Subcutaneous adipose tissue (tissue), 4 donors: Measurements from ENCODE around the gene RGS7BP. TPM values are rescaled to one million over a fixed set of nuclear protein-coding genes. Genes with fewer than 3 reads are reported as not detected.

Experiments used
- CTCF ChIP-seq: fragments of 450-650 bp; IDR thresholded peaks from one replicate; pipeline ENCODE4 v1.5.1; 2016; ENCODE audit warnings: low read depth, mild to moderate bottlenecking, control low read depth, antibody characterized with exemption, moderate library complexity
- total RNA-seq, 4 donors: library from RNA; depleted of rRNA; stranded (reverse); fragments of >200 nt; gene quantifications; one replicate each; pipeline ENCODE4 v1.1.0, GENCODE V29; 2016

Gene RGS7BP
- total RNA-seq, 4 donors from 2014 or later: 0.33 to 2.6 (median 0.45) TPM

DNA sequence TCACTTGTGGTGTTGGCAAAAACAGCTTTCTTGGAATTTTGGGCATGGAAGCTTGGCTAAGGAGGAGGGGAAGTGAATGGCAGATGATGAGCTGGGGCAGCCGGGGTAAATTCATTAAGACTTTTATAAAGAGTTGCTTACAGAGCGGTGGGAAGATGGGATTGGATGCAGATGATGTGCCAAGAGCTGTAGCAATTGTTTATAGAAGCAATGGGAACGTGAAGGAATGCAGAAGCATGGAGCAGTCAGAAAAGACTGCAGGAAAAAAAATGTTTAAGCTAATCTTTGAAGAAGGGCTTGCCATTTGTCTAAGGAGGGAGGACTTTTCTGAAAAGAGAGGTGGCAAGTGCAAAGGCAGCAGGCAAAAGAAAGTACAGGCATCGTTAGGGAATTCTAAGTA lies 97.9 kb downstream of the RGS7BP start:
- TF ChIP-seq CTCF: no peak

GRCh38 chr5:64606926-64607325 lies 101.1 kb downstream of the RGS7BP start:
- TF ChIP-seq CTCF: no peak

GRCh38 chr5:64612344-64612961 lies 106.6 kb downstream of the RGS7BP start:
- TF ChIP-seq CTCF: no peak

DNA sequence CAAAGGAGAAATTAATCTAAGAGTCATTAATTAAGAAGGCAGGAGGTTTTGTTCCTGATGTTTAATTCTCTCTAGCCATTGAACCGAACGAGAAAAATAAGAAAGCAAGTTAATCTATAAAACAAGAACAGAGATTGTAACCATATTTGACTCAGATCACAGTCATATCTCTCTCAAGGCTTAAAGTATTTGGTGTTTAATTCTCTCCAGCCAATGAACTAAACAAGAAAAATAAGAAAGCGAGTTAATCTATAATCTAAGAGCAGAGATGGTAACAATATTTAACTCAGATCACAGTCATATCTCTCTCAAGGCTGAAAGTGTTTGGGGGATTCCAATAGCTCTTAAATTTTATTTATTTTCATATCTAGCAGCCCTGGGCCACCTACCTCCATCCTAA lies 110.1 kb downstream of the RGS7BP start:
- TF ChIP-seq CTCF: no peak

DNA sequence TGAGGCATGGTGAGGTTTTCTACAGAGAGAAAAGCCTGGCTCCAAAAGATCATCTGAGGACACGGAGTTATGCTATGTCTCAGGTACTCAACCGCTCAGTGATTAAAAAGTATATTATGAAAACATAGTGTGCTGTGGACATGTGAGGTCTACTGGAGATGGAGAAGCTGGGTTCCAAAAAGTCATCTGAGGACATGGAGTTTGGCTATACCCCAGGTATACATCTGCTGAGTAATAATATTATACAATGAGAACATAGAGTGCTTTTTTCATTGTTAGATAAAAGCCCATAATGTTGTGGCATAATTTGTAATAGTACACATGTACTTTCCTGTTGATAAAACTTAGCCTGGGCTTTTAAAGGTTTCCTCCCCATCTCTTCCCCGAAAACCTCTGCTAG lies 113.8 kb downstream of the RGS7BP start:
- TF ChIP-seq CTCF: no peak

GRCh38 chr5:64622991-64623390 lies 117.2 kb downstream of the RGS7BP start:
- TF ChIP-seq CTCF: no peak

DNA sequence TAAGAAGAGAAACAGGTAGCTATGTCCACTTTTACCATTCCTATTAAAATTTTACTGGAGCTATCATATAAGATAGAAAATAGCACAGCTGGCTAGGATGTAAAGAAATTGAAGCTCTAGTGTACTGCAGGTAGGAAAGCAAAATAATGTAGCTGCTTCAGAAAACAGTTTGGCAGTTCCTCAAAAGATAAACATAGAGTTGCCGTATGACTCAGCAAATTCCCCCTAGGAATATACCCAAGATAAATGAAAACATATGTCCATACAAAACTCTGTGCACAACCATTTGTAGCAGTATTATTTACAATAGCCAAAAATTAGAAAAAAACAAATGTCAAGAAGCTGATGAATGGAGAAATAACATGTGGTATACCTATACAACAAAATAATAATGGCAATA lies 119.9 kb downstream of the RGS7BP start:
- TF ChIP-seq CTCF: no peak

DNA sequence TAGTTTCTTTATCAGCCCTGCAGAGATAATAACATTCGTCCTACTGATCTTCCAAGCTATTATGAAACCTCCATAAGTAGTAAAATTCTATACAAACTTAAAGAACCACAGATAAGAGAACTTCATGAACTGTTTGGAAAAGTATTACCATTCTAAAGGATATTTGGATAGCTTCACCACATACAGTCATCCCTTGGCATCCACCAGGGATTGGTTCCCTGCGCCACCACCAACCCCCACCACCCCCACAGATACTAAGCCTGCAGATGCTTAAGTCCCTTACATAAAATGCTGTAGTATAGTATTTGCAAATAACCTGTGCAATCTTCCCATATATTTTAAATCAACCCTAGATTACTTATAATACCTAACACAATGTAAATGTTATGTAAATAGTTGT lies 123.1 kb downstream of the RGS7BP start:
- no peak for TF ChIP-seq CTCF
